ENCODE data around the gene LPP.

The LPP gene

DNA sequence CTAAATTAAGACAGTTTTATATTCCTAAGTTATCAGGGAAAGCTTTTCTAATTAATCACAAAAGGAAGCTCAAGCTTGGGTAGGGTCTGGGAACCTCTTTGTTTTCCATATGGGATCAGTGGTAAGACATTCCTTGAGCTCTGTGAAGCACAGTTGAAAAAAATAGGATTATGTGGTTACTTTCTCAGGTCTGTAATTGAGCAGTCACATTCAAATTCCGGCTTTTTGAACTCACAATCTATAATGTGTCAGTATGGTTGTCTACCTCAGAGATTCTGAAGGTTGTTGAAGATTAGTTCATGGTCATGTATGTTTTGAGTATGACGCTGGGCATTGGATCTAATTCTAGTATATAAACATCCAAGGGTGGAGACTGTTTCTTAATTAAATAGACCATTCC is 364.5 kb downstream of the LPP start:
- no peak for DNase-seq (ENCODE audit: low spot score)

GRCh38 chr3:188518835-188519452 is 365.0 kb downstream of the LPP start:
- DNase-seq (ENCODE audit: low spot score): no peak

DNA sequence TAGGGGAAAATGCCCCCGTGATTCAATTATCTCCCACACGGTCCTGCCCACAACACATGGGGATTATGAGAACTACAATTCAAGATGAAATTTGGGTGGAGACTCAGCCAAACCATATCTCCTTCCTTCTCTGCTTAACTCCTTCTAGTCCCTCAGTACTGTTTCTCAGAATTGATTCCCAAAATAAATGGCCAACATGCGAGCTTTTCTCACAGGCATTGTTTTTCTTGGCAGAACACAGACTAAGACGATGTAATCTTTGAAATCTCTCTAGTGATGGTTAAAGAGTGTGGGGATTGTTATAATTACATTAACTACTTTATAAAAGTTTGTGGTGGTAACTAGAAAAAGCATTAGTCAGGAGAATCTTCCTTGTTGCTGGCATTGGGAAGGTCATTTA is 366.5 kb downstream of the LPP start:
- DNase-seq (ENCODE audit: low spot score): no peak

DNA sequence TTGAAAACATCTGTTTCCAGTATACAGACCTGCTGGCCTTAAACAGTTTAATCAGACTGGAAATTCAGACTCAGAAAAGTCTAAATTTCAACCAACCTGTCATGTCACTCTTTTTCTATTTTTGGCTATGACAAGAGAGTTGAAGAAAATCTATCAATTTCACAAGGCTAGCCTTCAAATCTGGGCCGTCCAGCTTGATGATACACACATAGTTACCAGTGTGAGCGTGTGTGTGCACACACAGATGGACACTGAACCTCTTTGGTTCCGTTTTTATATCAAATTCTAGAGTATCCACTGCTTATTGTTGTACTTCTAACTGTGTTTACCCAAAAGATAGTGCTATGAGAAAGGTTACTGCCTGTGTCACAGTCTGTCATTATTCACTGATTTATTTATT is 368.2 kb downstream of the LPP start:
- DNase-seq (ENCODE audit: low spot score): no peak

DNA sequence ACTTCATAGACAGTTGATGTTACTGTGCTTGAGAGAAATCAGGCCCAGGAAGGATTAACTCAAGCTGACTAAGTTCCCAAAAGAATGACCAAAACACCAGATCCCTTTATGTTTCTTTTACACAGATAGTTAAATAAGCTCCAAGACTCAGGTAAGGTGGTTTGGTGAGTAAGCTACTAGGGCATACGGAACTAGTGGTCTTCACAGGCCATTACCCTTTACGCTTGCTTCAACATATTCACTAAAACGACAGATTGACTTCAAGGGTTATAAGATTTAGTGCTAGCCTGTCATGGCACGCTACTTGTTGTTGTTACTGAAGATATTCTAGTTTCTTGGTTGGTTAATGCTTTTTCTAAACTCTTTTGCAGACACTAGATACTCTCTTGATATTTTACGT is 369.3 kb downstream of the LPP start:
- DNase-seq (ENCODE audit: low spot score): no peak

DNA sequence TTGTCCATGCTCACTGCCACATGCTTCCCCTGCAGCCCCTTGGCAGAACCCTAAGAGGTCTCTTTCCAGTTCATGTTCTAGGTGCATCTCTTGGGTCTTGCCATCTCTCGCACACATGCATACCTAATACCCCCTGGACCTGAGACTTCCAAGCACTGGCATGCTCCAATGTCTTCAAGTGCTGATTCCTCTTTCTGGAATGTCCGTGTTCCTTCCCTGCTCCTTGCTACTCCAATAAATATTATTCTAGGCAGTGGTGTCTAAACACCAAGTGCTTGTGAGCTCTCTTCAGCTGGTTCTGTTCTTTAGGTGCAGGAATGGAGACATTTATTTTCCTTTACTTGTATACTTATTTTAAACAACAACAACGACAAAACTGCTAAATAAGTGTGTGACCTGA is 370.1 kb downstream of the LPP start:
- DNase-seq (ENCODE audit: low spot score): no peak

DNA sequence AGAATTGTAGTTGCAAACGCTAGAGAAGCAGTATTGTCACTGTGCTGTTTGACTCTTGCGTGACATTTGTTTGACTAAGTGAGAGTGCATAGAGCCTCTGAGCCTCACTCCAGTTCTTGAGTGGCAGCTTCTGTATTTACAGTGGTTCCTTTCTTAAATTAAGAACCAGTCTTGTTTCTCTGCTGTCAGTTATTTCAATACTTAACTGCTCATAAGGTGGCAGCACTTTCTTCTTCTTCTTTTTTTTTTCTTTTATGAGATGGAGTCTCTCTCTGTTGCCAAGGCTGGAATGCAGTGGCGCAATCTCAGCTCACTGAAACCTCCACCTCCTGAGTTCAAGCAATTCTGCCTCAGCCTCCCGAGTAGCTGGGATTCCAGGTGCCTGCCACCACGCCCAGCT is 372.1 kb downstream of the LPP start:
- no peak for DNase-seq (ENCODE audit: low spot score)

GRCh38 chr3:188527389-188527788 is 373.4 kb downstream of the LPP start:
- no peak for DNase-seq (ENCODE audit: low spot score)

- no peak for DNase-seq (ENCODE audit: low spot score)
Measured at GRCh38 chr3:188528396-188528795, 374.4 kb downstream of the LPP start.

GRCh38 chr3:188529228-188529627 is 375.3 kb downstream of the LPP start:
- DNase-seq (ENCODE audit: low spot score): no peak

GRCh38 chr3:188530226-188530625 is 376.3 kb downstream of the LPP start:
- no peak for DNase-seq (ENCODE audit: low spot score)

- no peak for DNase-seq (ENCODE audit: low spot score)
Measured at GRCh38 chr3:188531210-188531609, 377.3 kb downstream of the LPP start.

GRCh38 chr3:188533172-188533571 is 379.2 kb downstream of the LPP start:
- no peak for DNase-seq (ENCODE audit: low spot score)

DNA sequence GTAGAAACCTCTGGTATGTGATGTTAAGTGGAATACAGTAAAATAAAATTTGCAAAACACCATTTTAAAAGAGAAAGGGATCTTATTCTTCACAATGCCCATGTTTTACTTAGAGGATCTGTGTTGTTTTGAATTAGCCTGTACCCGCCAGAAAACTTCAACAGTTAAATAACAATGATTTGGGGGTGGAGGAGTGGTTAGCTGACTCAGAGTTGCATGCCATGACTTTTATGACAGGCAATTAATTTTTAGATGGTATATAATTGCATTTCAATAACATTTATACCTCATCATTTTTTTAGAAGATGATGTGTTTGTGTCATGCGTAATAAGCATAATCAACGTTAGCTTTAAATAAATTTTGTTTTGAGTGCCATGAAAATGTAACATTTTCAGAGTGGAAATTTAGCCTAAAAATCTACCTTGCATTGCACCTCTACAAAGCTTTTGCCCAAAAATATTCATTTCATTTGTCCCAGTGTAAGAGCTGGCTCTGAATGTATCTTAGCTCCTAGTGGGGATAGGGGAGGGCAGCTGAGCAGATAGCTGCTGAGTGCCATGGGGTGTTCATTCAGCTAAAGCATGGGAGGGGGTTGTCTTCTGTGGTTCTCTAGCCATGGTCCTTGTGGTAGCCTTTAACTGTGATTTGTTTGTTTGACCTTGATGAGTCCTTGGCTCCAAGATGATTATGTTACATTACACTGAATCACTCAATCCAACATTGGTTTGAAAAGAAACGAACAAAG is 379.8 kb downstream of the LPP start:
- DNase-seq (ENCODE audit: low spot score): no peak

- DNase-seq (ENCODE audit: low spot score): no peak
Measured at GRCh38 chr3:188534633-188535032, 380.7 kb downstream of the LPP start.

DNA sequence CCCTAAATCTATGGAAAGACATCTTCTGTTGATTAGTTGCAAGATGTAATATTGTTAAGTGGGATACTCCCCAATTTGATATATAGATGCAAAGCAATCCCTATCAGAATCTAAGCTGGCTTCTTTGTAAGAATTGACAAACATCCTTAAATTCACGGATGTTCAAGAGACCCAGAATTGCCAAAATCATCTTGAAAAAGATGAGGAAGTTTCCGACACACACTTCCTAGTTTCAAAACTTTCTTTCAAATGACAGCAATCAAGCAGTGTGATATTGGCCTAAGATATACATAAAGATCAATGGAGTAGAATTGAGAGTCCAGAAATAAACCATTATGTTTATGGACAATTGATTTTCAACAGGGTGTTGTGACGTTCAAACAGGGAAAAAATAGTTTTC is 383.6 kb downstream of the LPP start:
- DNase-seq (ENCODE audit: low spot score): no peak

- DNase-seq (ENCODE audit: low spot score): no peak
Measured at GRCh38 chr3:188539037-188539436, 385.1 kb downstream of the LPP start.

DNA sequence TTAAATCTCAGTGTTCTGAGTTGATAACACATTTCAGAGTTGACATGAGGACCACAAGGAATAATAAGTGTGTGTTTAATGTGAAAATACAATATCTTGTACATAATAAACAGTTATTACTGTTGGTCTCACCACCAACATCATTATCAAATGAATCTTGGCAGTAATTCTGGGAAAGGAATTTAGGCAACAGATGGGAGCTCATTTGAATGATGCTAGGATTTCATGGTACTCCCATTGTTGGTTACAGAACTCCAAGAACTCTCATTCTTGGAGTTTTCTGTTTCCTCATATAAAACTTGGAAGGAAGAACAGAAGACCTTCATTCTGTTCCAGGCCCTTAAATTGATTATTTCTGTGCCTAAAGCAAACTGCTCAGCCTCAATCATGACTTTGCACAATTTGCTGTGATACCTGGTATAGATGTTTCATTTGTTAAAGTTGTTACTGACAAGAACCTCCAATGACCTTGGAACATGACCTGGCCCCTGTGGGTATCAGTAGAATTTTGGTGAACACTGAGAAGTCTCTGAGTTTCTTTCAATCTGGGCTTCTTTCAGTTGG is 385.8 kb downstream of the LPP start:
- DNase-seq (ENCODE audit: low spot score): no peak

- no peak for DNase-seq (ENCODE audit: low spot score)
Measured at GRCh38 chr3:188542196-188542595, 388.2 kb downstream of the LPP start.

DNA sequence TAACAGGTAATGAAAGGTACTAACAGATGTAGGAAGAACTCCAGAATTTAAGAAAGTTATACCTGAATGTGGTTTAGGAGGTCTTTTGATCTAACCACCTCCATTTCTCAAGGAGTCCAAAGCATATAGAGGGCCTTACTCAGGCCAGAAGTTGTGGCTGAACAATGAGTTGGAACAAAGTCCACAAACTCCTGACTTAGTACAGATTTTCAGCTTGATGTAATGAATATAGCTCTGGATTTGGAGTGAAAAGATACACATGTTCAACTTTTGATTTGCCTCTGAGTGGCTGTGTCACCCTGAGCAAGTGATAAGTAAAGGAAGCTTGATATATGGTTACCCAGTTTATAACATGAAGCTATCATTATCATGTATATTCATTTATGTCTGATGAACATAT is 390.1 kb downstream of the LPP start:
- no peak for DNase-seq (ENCODE audit: low spot score)

DNA sequence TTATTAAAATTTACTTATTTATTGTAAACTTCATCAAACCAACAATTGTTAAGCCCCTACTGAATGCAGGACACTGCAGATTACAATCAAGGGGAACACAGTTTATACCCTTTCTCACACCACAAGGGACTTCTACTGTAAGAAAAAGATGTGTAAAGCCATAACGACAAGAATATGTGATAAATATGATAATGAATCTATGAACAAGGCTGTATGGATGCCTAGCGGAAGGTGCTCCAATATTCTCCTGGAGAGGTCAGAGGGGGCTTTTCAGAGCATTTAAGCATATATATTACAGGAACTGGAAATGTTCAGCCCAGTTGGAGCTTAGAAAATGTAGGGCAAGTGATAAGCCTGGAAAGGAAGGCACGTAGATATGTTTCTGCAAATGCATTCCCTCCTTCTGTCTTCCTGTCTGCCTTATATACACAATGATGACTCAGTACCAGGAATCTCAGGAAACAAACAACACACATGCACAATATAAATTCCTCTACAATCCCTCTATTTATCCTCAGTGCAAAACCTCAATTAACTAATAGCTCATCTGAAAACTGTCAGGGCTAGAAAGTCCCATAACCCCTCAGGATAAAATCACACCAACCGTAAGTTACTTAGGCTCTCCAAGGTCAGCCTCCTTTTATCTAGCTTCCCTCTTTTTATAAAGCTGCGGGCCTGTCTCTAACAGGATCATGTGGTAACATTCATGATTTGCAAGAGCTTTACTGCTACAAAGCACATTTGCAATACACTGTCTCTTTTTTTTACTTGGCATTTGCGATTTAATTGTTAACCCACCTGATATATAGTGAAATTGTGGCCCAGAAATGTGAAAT is 393.1 kb downstream of the LPP start:
- DNase-seq (ENCODE audit: low spot score): no peak

- DNase-seq (ENCODE audit: low spot score): no peak
Measured at GRCh38 chr3:188553569-188553968, 399.6 kb downstream of the LPP start.

DNA sequence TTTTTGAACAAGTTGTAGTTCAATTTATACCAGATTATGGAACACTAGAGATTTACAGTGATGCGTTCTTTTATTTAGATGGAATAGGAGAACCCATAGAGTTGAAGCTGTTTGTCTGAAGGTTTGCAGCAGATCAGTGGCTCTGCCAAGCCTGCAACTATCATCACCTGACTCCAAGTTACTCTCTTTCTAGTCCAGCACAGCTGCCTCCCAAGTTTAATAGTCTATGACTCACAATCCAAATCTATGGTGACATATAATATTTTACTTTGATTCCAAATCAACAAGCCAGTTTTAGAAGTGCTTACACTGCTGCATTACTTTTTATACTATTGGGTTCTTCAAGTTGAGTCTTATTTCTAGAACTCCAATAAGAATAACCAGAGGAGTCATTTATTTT is 400.4 kb downstream of the LPP start:
- no peak for DNase-seq (ENCODE audit: low spot score)

Measured in putamen (tissue), 1 donor.